Measurements from ENCODE around the gene RASGRF1. TPM values are rescaled to one million over a fixed set of nuclear protein-coding genes. Genes with fewer than 3 reads are reported as not detected.

Gene RASGRF1
- total and polyA plus RNA-seq, 2 experiments from 2014 or later = 0.06 TPM; not detected in 1

GRCh38 chr15:79067072-79067833 is 23.3 kb downstream of the RASGRF1 start:
- no peaks in the 10 kb centered on the region for H3K36me3 ChIP-seq
- no peaks in the 10 kb centered on the region for H3K9me3 ChIP-seq (ENCODE audit: low read depth)
- H3K27ac ChIP-seq = no peak overlapping the region
- H3K27me3 ChIP-seq = no peaks in the 10 kb centered on the region
- H3K4me1 ChIP-seq (ENCODE audit: low read depth) = peaks cover 11% of the 10 kb centered on the region
- no peak for TF ChIP-seq CTCF (IDR thresholded peaks at IDR 0.05; ENCODE audit: low read depth, low read length)
- H3K4me3 ChIP-seq = no peak overlapping the region
- DNase-seq (ENCODE audit: low read depth in 1 of 2, low spot score in 1 of 2) = no peak

GRCh38 chr15:79066391-79067071 is 24.0 kb downstream of the RASGRF1 start:
- Histone ChIP-seq H3K27ac (no peak overlapping the region), H3K9me3 (ENCODE audit: low read depth) (no peaks in the 10 kb centered on the region), H3K4me3 (no peak overlapping the region), H3K4me1 (ENCODE audit: low read depth) (peaks cover 11% of the 10 kb centered on the region), H3K27me3 (no peaks in the 10 kb centered on the region), H3K36me3 (no peaks in the 10 kb centered on the region)
- DNase-seq (ENCODE audit: low read depth in 1 of 2, low spot score in 1 of 2) = no peak
- TF ChIP-seq CTCF (IDR thresholded peaks at IDR 0.05; ENCODE audit: low read depth, low read length) = no peak

GRCh38 chr15:79065706-79066376 is 24.7 kb downstream of the RASGRF1 start:
- no peaks in the 10 kb centered on the region for H3K9me3 ChIP-seq (ENCODE audit: low read depth)
- TF ChIP-seq CTCF (IDR thresholded peaks at IDR 0.05; ENCODE audit: low read depth, low read length) = no peak
- peaks cover 11% of the 10 kb centered on the region for H3K4me1 ChIP-seq (ENCODE audit: low read depth)
- no peak for DNase-seq (ENCODE audit: low read depth in 1 of 2, low spot score in 1 of 2)
- no peaks in the 10 kb centered on the region for H3K36me3 ChIP-seq
- no peak overlapping the region for H3K4me3 ChIP-seq
- no peak overlapping the region for H3K27ac ChIP-seq
- H3K27me3 ChIP-seq = peaks cover under 1% of the 10 kb centered on the region

- Histone ChIP-seq H3K36me3 (no peaks in the 10 kb centered on the region), H3K4me1 (ENCODE audit: low read depth) (peaks cover 11% of the 10 kb centered on the region), H3K4me3 (no peak overlapping the region), H3K27me3 (peaks cover 3% of the 10 kb centered on the region), H3K27ac (no peak overlapping the region), H3K9me3 (ENCODE audit: low read depth) (no peaks in the 10 kb centered on the region)
- no peak for DNase-seq (ENCODE audit: low read depth in 1 of 2, low spot score in 1 of 2)
- no peak for TF ChIP-seq CTCF (IDR thresholded peaks at IDR 0.05; ENCODE audit: low read depth, low read length)
Observed at GRCh38 chr15:79065361-79065705, 25.2 kb downstream of the RASGRF1 start.

- no peak for TF ChIP-seq CTCF (IDR thresholded peaks at IDR 0.05; ENCODE audit: low read depth, low read length)
Observed at GRCh38 chr15:79064496-79064895, 26.1 kb downstream of the RASGRF1 start.

More at GRCh38 chr15:79064496-79064895, 26.1 kb downstream of the RASGRF1 start:
- Histone ChIP-seq H3K27me3 (peaks cover 5% of the 10 kb centered on the region), H3K27ac (no peak overlapping the region), H3K4me3 (no peak overlapping the region), H3K9me3 (ENCODE audit: low read depth) (no peaks in the 10 kb centered on the region), H3K4me1 (ENCODE audit: low read depth) (peaks cover 11% of the 10 kb centered on the region), H3K36me3 (no peaks in the 10 kb centered on the region)
- no peak for DNase-seq (ENCODE audit: low read depth in 1 of 2, low spot score in 1 of 2)
